Measurements from ENCODE around the gene TXLNB.

Gene TXLNB

GRCh38 chr6:139253656-139254055 lies 38.1 kb downstream of the TXLNB start:
- no peak for DNase-seq (ENCODE audit: low read depth, low spot score)
- TF ChIP-seq CTCF (IDR thresholded peaks at IDR 0.05; ENCODE audit: low read depth, low read length), result no peak
- in situ Hi-C loops (cut with HindIII; ENCODE audit: low sequenced_read_pairs), result no loop called here
- H3K4me3 ChIP-seq (ENCODE audit: low read depth, low read length), result no peak overlapping the region

DNA sequence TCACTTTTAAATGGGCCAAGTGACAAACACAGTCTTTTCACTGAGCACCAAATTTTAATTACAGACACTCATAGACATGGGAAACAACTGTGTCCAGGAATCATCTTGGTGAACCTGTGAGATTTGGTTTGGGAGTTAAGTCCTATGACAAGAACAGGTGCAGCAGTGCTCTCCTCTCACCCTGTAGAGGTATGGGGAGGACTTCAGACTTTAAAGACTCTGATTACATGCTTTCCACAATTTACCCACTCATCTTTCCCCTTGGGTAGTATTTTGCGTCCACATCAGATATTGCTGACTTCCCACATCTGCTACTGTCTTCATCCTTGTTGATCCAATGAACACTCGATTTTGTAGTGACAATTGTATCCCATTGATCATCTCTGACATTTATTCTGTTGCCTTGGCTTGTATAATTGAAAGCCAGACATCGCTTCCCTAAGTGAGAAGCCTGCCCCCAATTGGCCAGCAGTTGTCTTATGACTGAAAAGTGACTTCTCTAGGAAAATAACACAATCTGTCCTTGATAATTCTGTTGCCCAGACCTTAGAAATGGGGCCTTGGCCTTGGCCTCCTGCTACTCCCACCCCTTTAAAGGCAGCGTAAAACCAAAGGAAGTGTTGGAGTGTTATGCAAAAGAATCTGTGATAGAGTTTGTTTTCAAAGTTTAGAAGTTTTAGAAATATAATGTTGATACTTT lies 40.0 kb downstream of the TXLNB start:
- no peak overlapping the region for H3K4me3 ChIP-seq (ENCODE audit: low read depth, low read length)
- in situ Hi-C loops (cut with HindIII; ENCODE audit: low sequenced_read_pairs), result no loop called here
- no peak for DNase-seq (ENCODE audit: low read depth, low spot score)
- TF ChIP-seq CTCF (IDR thresholded peaks at IDR 0.05; ENCODE audit: low read depth, low read length), result no peak

GRCh38 chr6:139251045-139251690 lies 40.6 kb downstream of the TXLNB start:
- no peak for DNase-seq (ENCODE audit: low read depth, low spot score)
- TF ChIP-seq CTCF (IDR thresholded peaks at IDR 0.05; ENCODE audit: low read depth, low read length), result no peak
- no peak overlapping the region for H3K4me3 ChIP-seq (ENCODE audit: low read depth, low read length)
- in situ Hi-C loops (cut with HindIII; ENCODE audit: low sequenced_read_pairs), result no loop called here

DNA sequence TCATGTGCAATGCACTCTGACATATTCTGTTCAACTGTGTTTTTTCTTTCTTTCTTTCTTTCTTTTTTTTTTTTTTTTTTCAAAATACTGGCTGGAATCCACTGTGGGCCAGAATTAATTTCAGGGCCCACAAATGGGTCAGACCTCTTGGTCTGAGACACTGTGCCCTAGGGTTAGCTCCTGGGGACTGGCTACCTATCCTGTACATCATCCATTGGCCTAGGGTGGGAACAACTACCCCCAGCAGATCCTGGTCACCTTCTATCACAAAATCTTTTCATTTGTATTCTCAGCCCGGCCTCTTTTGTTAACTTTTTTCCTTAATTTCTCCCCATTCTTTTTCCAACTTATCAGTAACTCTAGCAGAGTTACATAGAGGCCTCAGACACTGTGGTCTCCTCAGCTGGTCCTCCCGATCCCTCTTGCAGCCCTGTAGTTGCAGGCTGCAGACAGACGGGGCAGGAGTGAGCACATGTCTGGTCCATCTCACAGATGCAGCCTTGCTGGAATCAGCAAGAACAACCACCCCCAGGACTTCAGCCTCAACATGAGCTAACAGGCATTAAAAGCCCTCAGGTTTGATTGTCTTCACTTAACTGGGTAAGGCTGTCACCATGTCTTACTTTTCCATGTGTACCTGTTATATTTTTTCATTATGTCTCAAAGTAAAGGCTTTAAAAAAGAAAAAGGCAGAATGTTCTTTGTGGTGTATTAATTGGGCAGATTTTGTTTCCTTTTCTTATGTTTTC lies 41.3 kb downstream of the TXLNB start:
- in situ Hi-C loops (cut with HindIII; ENCODE audit: low sequenced_read_pairs), result no loop called here
- DNase-seq (ENCODE audit: low read depth, low spot score), result peak; percentile 47
- TF ChIP-seq CTCF (IDR thresholded peaks at IDR 0.05; ENCODE audit: low read depth, low read length), result peak; percentile 82
- no peak overlapping the region for H3K4me3 ChIP-seq (ENCODE audit: low read depth, low read length)

GRCh38 chr6:139249395-139249794 lies 42.4 kb downstream of the TXLNB start:
- in situ Hi-C loops (cut with HindIII; ENCODE audit: low sequenced_read_pairs), result no loop called here
- no peak for DNase-seq (ENCODE audit: low read depth, low spot score)
- no peak for TF ChIP-seq CTCF (IDR thresholded peaks at IDR 0.05; ENCODE audit: low read depth, low read length)
- H3K4me3 ChIP-seq (ENCODE audit: low read depth, low read length), result no peak overlapping the region

- in situ Hi-C loops (cut with HindIII; ENCODE audit: low sequenced_read_pairs), result no loop called here
- no peak overlapping the region for H3K4me3 ChIP-seq (ENCODE audit: low read depth, low read length)
- no peak for TF ChIP-seq CTCF (IDR thresholded peaks at IDR 0.05; ENCODE audit: low read depth, low read length)
- no peak for DNase-seq (ENCODE audit: low read depth, low spot score)
Measured at GRCh38 chr6:139248911-139249310, 42.9 kb downstream of the TXLNB start.

Measured in astrocyte of the spinal cord (primary cell).